Fibroblast of lung (primary cell): ENCODE data around the gene CMYA5.

Experiments used
- CTCF ChIP-seq, 2 donors: IDR thresholded peaks in 1 of 2; conservative IDR thresholded peaks in 1 of 2; 1 replicate in 1 of 2; 2 replicates in 1 of 2; pipeline ENCODE4 v1.5.1; 2011 to 2012; ENCODE audit warnings: low read length in 2 of 2, control low read depth in 1 of 2, inconsistent platforms in 1 of 2, low read depth in 1 of 2, mild to moderate bottlenecking in 1 of 2
- EZH2 ChIP-seq: IDR thresholded peaks from 2 replicates; pipeline ENCODE4 v1.5.1; 2012; ENCODE audit warnings: low read length, control low read depth, mild to moderate bottlenecking; ENCODE audit errors: missing control alignments

- TF ChIP-seq CTCF (conservative IDR thresholded peaks at IDR 0.05 in 1 of 2, IDR thresholded peaks at IDR 0.05 in 1 of 2; ENCODE audit: low read depth in 1 of 2, low read length in 2 of 2), result no peak
- TF ChIP-seq EZH2, result no peak
Observed at GRCh38 chr5:79750611-79751510, 61.2 kb downstream of the CMYA5 start.
